ENCODE data around the gene DUSP22.
"Not testable (repeated sequence)": the region's sequence is repeated elsewhere in the genome, so short reads cannot be mapped to it uniquely, and the experiment has no call there.

Gene DUSP22

DNA sequence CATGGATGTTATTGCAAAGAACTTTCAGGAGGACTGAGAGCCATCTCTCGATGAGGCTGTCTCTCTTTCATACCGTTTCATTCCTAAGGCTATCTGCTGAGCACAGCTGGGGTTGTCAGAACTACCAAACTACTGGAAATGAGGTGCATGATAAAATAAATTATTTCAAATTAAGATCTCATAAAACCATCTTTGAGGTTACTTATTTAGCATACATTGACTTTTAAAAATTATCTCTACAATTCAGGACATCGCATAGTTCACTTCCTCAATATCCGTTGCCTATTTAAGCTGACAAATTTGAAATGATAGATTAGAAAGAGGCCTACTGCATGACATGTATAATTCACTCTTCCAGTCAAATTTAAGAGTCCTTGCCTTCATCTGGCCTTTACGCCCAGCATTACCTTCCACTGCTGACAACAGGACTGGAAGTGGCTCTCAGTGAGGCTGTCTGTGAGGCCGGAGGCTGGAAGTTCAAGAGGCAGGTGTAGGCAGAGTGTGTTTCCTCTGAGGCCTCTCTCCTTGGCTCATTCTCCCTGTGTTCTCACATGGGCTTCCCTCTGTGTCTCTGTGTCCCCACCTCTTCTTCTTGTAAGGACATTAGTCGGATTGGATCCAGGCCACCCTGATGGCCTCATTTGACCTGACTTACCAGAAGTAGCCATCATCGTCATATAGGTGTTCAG lies 12.8 kb upstream of the DUSP22 start:
- no peak for DNase-seq (ENCODE audit: low read depth, low spot score)

DNA sequence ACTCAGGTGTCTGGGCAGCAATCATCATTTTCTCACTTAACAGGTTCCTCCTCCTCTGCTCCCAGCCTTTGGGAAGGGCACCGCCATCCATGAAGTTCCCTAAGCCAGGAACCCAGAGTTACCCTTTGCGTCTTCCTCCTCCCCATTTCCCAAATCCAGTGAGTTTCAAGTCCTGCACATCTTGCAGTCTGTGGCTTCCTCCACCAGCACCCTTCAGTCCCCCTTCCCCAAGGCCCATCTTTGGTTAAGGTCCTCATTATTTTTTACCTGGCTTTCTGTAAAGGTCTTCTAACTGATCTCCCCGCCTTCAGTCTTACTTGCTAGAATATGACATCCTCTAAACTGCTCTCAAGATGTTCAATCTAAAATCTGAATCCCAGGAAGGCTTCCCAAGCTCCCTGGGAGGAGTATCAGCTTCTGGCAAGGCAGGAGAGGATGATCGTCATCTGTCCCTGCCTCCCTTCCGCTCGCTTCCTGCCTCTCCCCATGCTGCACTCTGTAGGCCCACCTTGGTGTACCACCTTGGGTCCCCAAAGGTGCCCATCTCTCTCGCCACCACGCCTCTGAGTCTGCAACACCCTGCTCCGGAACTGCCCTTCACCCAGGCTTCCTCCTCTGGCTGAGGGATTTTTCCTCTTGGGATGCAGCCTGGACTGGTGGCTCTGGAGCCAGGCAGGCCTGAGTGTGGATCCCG lies 11.4 kb upstream of the DUSP22 start:
- DNase-seq (ENCODE audit: low read depth, low spot score): no peak

DNA sequence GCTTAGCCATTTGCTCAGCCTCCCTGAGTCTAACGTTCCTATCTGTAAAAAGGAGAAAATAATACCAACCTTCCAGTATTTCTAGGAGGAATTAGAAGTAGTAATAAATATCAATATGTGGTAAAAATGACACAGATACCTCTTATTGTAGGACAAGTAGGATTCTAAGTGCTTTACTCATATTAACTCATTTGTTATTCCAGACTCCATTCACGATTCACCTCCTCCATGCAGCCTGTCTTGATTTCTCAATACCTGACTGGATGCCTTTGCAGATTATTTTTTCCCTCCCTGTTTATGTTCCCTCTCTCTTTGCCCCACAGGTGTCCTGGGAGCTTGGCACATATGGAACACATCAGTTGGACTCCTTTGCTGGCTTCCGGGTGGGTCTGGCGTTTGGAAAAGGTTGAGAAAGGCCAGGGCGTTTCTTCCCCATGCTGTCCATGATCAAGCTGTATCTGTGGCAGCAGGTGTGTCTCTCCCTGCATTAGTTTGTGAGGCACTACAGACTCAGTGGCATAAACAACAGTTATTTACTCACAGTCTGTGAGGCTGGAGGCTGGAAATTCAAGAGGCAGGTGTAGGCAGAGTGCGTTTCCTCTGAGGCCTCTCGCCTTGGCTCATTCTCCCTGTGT lies 10.7 kb upstream of the DUSP22 start:
- DNase-seq (ENCODE audit: low read depth, low spot score): no peak

DNA sequence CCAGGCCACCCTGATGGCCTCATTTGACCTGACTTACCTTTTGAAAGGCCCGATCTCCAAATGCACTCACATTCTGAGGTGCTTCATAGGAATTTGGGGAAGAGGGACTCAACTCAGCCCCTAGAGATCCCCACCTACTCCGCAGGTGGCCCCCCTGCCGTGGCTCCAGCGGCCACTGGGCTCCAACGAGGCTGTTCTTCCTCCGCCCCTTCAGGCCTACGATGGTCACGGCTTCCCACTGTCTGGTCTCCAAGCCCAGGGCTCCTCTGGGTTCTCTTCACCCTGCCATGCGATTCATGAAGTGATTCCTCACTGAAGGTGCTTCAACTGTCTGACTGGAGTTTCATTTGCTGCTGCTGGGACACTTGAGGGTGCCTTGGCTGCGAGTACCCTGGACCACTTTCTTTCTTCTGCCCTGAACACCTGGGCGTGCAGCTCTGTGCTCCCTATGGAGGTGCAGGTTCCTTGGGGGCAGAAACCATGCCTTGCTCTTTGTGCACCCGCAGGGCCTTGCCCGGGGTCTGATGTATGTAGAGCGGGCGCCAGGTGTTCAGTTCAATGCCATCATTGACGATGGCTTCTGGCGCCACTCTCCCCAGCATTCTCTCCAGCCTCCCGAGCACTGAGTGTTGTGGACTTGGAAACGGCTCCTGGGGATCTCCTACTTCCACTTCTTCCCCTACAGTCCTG lies 10.0 kb upstream of the DUSP22 start:
- no peak for DNase-seq (ENCODE audit: low read depth, low spot score)

DNA sequence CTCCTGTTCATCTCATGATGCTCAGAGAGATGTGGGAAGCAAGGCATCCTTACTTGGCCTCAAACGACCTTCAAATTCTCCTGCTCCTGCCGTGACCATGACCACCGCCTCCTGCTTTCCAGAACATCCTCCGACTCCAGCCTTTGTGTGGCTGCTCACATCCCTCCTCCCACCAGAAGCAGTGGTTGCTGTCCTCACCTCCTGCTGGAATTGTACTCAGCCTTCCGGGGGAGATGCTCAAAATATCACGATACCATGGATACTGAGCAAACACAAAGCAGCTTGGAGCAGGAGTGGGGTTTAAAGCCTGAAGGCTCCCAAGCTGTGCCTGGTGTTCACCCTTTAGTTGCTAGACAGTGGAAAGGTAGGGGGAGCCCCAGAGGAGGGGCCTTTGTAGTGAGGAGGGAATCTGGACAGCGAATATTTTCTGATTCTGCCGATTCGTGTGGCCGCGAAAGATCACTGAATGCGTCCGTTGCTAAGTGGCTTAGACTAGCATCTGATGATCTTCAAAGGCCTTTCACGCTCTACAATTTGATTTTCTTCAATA lies 9.3 kb upstream of the DUSP22 start:
- DNase-seq (ENCODE audit: low read depth, low spot score): no peak

DNA sequence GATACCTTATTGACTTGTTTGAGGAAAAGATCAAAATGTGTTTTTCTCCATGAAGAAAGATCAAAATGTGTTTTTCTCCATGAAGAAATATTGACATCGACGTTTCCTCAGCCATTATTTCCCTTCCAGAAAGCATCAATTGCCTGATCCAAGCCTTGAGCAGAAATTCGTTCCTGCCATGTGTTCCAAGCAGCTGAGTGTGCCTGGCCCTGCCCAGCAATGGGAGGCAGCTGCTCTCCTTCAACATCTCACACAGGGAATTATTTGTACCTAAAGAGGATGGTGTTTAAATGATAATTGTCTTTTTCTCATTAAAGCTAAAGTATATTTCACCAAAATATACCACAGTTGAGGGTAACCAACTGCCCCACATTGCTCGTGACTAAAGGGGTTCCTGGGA lies 7.8 kb upstream of the DUSP22 start:
- no peak for DNase-seq (ENCODE audit: low read depth, low spot score)

DNA sequence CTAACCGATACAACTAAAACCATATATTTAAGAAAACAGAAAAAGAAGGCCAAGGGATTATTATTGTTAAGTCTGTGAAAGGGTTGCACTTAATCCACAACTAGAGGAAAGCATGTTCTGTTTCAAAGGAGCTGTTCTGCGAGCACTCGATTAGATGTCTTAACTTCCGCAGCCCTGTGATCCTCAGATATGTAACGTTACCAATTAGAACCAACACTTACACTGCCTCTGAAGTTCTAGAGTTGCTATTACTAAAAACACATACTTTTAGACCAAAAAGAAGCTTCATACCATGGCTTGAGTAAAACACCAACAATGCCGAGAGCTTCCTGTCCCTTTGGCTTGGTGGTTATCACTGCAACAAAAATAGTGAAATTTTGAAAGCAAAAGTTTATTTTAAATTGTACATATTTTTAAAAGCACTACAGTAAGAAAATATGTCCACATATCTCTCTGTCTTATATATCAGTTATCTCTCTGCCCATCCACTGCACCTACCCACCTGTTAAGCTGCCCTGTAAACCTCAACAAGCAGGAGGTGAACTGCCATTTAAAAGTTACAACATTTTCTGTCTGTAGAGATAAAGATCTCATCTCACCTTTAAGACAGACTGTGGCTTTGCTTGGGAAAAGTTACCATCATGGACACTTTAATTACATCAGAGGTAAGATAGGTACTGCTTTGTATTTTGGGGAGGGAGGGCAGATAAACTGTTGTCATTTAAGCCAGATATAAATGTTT lies 7.1 kb upstream of the DUSP22 start:
- no peak for DNase-seq (ENCODE audit: low read depth, low spot score)

DNA sequence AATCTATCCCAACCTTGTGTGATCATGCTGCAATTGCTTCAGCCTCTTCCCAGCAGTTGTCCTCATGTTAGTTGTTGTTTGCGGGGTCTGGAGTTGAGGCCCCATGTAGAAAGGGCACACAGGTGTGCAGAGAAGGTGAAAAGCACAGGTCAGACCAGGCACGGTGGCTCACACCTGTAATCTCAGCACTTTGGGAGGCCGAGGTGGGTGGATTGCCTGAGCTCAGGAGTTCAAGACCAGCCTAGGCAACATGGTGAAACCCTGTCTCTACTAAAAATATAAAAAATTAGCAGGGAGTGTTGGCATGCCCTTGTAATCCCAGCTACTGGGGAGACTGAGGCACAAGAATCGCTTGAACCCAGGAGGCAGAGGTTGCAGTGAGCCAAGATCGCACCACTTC lies 6.4 kb upstream of the DUSP22 start:
- not testable (repeated sequence) for DNase-seq (ENCODE audit: low read depth, low spot score)

DNA sequence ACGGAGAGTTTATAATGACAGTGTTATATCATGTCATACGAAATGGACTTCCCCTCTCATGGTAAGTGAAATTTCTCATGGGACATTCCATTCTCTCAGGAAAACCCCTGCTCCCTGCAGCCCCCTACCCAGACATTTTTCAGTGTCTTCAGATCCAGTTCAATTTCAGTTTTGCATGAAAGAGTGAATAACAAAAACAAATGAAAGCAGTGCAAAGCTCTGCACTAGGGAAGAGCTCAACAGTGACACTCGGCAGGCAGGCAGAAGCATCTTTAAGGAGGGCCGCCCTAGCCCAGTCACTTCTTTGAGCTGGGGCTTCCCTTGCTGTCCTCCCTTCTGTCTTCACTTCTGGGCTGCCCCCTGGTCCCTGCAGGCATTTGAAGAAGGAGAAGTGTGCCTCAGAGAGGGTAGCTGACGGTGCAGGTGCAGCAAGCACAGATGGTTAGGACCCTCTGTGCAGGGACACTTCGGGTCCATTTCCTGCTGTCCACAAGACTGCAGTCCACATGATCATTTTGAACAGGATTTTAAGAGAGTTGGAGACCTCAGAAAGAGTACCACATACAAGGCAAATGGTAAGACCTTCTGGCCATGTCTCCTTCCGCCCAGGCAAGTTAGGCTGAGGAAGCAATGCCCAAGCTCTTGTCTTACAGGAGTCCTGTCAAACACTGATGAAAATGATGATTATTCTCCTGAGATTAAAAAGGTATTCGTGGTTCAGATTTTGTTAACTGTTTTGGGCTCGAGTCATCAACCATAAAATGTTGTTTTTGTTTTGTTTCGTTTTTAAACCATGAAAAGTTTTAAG lies 5.4 kb upstream of the DUSP22 start:
- no peak for DNase-seq (ENCODE audit: low read depth, low spot score)

DNA sequence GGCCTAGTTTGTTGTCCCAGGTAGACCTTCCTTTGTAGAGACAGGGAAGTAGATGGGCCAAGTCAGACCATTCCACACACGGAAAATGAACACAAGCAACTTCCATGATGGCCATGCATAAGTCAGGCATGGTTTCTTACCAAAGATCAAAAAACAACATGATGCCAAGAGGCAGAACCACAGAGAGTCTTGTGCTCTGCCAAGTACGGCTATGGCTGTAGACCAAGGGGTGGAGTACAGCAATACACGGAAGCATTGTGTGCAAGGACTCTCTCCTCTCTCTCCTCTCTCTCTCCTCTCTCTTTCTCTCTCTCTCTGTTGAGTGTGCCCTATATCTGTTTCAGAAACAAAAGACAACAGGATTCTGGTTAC lies 4.8 kb upstream of the DUSP22 start:
- DNase-seq (ENCODE audit: low read depth, low spot score): no peak

DNA sequence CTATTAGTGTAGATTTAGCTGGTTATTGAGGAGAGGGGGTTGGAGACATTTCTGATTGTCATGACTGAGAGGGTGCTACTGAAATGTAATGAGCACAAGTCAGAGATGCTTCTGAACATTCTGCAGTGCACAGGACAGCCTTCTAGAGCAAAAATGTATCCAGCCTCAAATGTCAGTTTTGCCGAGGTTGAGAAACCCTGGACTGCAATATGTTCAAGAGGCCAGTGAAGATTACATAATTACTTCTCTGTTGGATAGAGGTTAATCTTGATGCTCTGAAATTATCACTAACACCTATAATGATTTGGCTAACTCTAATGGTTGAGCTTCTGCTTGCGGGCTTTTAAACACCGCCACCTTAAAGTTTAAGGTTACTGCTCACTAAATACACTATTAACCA lies 3.4 kb upstream of the DUSP22 start:
- no peak for DNase-seq (ENCODE audit: low read depth, low spot score)

DNA sequence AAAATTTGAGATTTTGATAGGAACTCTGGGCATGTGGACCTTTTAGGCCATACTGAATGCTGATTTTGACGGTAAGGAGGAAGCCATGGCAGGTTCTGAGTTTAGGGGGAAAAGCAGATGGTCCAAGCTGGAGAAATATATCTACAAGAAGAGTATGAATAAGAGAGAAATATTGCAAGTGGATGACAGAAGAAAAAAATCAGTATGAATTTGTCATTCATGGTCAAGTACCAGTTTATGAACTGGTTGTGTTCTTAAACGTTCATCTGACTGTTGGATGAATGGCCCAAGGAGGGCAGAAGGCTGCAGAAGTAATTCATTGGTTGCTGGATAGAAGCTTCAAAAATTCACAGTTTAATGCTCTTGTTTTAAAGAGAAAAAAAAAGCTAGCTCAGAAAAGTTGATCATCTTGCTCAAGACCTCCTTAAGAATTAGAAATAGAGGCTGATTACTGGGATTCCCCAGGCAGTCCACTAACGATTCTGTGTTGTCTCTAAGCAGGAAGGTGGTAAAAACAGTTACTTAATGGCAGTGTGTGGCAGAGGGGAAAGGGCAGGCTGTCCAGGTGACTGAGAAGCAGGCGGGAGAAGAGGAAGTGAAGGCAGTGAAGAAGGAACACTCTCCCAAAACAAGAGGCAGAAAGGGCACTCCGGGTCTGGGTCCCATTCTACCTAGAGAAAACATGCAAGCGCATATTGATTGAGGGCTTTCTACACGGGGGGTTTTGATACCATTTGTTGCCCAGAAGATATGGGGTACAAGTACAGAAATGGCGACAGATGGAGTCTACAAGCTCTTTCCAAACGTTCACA lies 2.0 kb upstream of the DUSP22 start:
- DNase-seq (ENCODE audit: low read depth, low spot score): no peak

DNA sequence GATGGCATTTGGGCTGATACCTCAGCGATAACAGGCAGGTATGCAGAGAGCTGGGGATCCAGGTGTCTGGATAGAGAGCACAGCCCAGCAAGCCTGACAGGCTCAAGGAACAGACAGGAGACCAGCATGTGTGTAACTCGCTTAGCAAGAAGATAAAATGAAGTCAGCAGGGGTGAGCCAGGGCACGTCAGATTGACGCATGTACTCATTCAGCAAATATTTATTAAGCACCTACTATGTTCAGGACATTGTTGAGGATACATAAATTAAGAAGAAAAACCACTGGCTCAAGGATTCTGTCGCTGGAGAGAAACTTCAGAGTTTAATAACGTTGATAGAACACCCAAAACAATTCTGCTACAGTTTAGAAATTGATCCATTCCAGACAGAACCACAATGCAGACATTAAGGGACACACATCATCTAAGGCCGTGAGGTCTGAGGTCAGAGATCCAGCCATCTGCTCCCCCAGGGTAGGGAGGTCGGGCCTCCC lies 1.0 kb upstream of the DUSP22 start:
- DNase-seq (ENCODE audit: low read depth, low spot score): peak; percentile 32

DNA sequence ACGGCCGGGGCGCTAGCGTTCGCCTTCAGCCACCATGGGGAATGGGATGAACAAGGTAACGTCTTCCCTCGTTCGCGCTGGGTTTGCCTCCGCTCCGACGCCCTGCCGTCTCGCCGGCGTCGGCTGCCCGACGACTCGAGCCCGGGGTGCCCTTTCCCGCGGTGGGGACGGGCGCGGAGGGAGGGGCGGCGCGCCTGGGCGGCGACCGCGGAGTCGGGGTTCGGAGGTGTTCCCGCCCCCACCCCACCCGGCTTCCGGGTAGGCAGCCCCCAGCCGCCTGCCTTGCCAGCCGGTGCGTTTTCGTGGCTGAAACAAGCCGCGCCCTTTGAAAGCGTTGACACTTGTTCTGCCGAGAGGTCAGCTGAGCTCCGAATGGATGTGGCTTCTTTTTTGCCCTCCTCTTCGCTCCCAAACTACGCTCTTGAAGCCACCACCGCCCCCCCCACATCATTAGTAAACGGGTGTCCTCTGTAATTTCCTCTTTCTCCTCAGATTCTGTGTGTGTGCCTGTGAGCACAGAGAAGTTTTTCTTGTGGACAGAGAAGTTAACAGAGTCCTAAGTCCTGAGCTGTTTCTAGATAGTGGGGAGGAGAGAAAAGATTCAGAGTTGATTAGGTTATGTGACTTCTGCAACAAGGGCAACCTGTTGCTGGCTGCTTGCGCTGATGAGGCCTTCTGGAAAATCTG lies 362 bp downstream of the DUSP22 start:
- DNase-seq (ENCODE audit: low read depth, low spot score): peak; percentile 48

DNA sequence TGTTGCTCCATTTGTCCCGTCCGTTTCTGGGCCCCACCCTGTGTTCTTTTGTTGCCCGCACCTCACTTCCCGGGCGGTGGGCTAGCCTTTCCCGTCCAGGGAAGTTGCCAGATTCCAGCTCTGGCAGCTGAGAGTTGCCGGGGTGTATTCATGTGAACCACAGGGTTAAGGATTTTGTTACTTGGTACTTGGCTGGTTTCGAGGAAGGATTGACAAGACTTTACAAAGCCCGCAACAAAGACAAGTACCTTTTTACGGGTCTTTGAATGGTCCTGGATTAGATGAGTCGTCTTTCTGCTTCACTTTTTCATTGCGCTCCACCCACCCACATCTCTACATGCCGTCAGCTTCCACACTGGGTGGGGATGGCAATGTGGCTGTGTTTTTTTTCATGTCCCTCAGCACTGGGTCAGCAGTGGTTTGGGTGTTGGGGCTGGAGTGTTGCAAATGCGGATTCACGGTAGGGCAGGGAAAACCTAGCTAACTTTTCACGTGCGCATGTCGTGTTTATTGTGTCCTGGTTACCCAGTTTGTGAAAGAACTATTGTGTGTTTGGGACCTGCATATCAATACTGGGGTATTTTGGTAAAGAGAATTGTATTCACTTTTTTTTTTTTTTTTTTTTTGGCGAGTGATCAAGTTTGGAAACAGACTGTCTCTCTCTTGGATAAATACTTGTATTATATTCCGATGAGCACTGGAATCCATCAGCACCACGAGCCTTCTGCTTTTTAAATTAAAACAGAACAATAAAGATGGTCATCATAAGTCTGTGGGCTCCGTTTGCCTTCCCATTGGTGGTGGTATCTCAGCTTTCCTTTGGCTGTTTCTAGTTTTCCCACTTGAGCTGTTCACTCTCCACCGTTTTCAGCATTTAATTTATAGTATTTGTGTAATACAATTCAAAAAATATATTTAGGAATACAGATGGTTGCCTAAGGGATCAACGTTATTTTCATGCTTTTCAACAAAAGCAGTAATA lies 1.2 kb downstream of the DUSP22 start:
- peak; percentile 44 for DNase-seq (ENCODE audit: low read depth, low spot score)

DNA sequence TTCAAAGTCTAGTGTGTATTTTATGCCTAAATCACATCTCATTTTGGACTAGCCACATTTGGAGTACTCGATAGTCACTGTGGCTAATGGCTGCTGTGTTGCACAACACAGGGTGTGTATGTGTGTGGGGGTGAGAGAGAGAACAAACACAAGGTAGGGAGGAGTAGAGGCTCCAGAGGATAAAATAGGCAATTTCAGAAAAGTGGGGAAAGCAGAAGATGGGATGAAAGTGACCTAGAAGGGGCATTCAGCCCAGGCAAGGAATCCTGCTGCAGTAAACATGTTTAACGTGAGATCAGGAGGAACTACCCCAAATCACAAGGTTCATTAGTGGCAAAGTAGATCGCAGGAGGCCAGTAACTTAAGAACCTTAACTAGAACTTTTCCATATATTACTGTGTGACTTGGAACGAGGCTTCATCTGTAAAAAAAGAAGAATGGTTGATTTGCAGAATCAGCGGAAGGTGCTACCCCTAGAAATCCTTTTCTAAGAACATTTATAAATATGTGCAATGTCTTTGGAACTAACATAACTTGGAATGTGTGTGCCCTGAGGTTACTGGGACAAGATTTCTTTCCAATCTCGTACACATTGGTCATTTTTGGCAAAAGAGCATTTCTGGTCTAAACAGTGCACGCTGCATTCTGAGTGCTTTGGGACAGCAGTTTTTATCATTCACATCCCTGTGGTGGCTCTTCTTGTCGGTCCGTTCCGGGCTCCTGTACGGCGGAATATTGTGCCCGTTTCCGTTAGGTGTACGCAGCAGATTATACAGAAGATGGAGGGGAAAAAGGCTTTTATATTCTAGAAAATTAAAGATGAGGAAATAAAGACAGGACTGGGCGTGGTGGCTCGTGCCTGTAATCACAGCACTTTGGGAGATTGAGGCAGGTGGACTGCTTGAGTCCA lies 2.6 kb downstream of the DUSP22 start:
- DNase-seq (ENCODE audit: low read depth, low spot score): no peak

All from ELF-1 (cell line).